Measurements from ENCODE around the gene TBC1D3B.
A peak's percentile ranks its signal among the peaks of the same experiment; 100 is the strongest.
"Not testable (repeated sequence)": the region's sequence is repeated elsewhere in the genome, so short reads cannot be mapped to it uniquely, and the experiment has no call there.

TBC1D3B gene

DNA sequence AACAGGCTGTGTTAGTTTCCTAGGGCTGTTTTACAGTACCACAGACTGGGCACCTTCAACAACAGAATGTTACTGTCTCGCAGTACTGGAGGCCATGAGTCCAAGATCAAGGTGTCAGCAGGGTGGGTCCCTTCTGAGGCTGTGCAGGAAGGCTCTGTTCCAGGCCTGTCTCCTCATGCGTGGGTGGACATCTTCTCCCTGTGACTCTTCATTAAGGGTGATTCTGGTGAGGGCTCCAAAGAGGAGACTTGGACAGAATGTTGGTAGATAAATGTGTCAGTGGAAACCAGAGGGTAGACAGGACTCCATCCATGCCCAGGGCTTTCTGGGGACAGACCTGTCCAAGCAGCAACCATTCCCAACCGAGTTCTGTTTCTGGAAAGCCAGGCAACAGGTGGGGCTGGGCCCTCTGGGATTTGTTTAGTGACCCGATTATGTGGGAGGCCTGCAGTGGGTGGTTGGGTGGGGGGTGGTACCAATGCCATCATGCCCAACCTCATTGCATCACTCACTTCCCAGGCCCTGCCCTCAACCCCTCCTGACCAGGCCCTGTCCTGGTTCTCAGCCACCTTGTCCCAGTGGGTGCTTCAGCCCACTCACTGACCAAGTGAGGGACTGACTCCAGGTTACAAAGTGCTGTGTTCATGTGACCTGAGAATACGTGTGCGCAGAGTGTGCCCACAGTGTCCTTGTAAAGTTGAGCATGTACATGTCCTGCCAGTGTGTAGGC, 5.2 kb upstream of the TBC1D3B start:
- DNase-seq (ENCODE audit: low spot score): not testable (repeated sequence)

DNA sequence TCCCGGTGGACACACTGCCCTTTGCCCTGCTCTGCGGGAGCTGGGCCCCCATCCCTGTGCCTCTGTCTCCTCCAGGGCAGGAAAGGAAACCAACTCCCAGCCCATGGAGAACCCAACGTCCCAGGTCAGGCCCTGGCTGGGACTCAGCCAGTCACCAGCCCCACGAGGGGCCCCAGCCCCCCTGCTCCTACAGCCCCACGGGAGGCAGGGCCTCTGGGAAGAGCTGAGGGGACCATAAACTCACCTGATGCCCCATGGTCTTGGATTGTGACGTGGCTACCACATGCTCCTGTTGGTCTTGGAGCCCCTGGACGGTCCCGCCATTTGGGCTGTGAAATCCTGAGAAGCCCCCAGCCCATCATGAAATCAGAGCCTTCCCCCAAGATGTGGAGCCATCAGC, 7.6 kb downstream of the TBC1D3B start:
- DNase-seq (ENCODE audit: low spot score): not testable (repeated sequence)

DNA sequence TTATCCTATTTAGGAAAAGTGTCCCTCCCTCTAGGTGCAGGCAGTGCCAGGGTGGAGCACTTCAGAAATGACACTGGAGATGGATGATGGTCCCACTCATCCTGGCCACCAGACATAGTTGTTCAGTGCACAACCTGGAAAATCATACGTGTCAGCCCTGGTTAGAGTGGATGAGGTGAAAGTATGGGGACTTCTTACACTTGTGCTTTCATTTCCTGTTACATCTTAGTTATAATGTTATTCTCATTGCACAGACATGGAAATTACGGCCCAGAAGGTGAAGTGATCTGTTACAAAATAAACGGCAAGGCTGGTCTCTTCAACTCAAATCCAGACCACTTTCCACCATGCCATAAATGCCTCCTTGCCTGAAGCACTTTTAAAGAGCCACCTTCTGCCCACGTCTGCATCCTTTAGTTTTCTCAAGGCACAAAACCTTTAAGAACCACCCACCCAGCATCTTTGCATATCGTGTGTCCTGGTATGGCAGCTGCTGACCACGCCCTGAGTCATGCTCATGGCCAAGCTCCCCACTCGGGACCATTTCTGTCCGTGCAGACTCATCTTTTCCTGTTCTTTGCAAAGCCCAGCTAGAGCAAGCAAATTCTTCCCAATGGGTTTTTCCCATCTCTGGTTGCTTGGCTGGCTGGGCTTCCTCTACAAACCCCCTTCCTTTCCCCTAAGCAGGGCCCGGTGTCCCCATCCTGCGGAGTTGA, 22.4 kb downstream of the TBC1D3B start:
- no peak for DNase-seq (ENCODE audit: low spot score)

DNA sequence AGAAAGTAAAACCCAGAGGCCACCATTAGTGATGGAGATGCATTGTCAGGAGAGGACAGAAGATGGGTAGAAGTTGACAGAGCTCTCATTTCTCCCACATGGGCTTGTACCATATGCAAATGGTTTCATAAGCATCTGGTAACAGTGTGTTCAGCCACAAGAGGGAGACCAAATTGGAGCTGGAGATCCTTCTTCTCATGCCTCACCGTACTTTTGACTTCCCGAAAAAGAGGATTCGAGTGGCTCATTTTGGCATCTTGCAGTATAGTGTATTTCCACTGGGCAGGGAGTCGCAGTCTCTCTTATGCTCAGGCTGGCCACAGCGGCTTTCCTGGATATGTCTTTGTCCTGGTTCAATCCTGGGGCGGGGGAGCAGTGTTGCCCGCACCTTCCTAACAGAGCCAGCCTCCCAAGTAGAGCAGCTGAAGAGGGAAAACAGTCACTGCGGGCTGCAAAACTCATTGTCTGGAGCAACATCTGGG, 23.8 kb downstream of the TBC1D3B start:
- DNase-seq (ENCODE audit: low spot score): no peak

DNA sequence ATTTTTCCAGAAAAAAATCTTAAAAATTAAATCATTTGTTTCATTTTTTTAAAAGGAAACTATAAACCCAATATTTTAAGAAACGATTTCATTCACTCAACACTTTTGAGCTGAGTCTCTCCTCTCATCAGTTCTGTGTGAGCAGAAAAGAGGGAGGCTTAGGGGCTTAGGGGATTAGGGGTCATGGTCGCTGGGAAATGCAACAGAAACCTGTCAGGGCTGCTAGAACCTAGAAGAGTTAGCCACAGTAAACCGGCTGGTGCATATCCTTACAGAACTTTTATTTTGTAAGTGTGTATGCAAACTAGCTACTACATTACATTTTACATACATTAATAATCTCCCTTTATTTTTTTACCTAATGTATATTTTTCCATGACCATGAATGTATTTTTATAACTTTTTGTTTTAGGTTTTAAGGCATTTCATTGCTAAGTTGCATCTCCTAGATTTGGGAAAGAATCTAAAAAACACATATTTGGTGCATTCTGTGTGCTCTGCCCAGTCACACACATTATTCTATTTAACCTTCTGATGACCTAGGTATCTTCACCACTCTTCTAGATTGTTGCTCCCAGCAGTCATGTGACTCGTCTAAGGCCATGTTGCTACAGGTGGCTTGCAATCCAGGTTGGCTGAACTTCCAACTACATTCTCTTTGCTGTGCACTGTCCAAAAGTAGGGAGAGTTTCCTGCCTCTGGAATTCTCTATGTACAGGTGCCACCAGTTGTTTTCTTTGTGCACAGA, 24.4 kb downstream of the TBC1D3B start:
- no peak for DNase-seq (ENCODE audit: low spot score)

DNA sequence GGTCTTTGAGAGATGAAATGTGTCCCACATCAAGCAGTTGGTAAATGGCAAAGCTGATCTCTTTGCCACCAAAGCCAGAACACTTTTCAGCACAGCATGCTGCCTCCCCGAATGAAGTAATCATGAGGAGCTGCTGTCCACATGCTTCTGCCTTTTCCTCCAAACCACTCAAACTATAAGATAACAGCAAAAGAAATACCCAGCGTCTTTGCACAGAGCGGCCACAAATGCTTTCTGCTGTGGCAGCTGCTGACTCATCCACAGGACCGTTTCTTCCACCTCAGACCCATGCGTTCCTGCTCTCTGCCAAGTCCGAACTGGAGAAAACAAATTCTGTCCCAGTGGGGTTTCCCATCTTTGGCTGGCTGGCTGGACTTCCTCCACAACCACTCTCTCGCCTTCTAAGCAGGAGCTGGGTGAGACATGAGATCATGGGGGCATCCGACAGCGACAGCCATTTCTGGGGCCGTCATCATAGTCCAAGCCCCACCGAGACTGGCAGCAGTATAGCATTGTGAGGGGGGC, 27.1 kb downstream of the TBC1D3B start:
- peak; percentile 45 for DNase-seq (ENCODE audit: low spot score)

DNA sequence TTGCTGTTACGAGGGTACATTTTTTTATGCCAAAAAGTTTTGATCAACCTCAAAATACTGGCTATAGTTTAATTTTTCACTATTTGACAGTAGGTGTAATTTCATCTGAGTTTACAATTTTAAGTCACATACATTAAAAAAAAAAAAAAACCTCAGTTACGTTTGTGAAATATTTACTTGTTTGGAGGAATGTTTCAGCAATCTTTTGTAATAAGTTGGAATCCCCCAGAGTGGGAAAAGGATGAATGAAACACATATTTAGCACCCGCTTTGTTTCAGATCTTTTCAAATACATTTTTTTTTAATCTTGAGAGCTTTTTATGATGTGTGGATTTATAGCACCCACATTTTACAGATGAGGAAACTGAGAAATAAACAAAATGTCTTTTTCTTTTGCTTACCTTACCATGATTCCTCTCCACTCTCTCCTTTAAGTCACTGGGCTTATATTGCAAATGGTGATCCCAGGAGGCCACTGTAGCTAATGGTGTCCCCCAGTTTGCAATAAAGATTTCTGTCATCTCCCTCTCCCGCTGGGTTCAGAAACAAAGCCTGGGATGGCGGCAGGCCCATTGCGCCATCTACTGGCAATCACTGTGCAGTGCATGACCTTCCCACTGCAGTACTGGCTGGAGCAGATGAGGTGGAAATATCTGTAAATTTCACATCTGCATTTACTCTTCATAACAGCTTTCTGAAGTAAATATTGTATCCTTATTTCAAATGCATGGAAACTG, 27.7 kb downstream of the TBC1D3B start:
- peak; percentile 73 for DNase-seq (ENCODE audit: low spot score)

DNA sequence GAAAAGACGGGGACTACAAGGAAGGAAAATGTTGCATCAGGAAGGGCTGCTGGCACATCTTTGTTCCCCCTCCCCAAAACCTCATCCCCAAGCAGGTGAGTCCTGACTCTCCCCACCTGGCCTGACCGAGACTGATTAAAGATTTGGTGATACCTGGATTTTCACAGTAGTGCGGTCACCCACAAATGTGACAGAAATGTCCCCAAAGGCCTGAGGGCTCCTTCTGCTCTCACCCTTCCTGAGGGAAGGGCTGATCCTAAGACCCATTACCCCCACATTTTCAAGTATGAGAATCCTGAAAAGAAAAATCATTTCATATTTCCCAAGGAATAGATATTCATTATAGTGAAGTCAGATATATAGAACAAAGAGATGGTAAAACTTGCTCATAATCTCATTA, 28.8 kb downstream of the TBC1D3B start:
- DNase-seq (ENCODE audit: low spot score): no peak

DNA sequence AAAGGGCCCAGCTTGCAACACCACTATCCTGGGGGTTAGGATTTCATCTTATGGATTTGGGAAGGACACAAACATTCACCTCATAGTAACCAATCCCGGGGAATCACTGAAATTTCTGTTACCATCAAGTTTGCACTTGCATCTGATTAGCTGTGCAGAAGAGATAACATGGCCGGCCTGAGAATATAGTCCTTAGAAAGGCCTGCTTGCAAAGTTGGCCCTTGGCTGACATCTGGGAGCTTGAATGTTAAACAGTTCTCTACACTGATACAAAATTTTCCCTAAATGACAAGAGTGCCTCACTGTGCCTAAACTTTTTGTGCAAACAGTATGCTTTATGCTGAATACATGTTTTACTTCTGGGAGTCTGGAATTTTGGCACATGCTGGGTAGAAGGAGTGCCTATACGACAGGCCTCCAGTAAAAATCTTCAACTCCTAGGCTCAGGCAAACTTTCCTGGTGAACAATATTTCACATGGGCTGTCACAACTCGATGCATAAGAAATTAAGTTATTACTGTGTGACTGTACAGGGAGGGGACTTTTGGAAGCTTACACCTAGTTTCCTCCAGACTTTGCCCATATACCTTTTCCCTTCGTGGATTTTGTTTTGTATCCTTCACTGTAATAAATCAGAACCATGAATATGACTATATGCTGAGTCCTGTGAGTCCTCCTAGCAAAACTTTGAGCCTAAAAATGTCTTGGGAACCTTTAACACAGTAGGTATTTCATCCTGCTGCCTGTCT, 31.3 kb downstream of the TBC1D3B start:
- no peak for DNase-seq (ENCODE audit: low spot score)

DNA sequence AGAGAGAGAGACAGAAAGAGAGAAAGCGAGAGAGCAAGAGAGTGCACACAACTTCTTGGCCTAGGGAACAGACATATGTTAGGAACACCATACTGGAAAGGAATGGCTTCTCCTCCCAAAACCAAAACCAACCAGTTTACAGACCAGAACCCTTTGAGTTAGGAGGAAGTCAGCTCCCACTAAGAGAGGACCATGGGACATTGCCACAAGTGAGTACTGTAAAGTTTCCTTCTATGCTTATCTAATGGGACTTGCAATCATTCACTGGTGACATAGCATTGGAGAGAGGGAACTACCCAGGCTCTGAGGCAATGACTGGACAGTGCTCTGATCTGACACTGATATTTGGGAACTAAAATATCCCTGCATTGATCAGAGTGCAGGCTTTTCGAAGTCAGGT, 32.4 kb downstream of the TBC1D3B start:
- DNase-seq (ENCODE audit: low spot score): no peak

DNA sequence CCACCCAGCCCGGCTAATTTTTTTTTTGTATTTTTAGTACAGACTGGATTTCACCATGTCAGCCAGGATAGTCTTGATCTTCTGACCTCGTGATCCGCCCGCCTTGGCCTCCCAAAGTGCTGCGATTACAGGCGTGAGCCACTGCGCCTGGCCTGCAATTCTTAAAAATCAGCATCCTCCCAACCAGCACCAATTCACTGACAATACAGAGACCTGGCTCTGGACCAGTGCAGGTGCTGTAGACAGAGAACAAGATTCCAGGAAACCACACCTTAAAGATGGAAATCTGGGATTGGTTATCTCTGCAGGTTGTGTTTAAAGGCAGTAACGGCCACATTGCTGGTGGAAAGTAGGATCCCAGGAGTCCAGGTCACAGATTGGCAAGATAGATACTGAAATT, 33.6 kb downstream of the TBC1D3B start:
- DNase-seq (ENCODE audit: low spot score): no peak

DNA sequence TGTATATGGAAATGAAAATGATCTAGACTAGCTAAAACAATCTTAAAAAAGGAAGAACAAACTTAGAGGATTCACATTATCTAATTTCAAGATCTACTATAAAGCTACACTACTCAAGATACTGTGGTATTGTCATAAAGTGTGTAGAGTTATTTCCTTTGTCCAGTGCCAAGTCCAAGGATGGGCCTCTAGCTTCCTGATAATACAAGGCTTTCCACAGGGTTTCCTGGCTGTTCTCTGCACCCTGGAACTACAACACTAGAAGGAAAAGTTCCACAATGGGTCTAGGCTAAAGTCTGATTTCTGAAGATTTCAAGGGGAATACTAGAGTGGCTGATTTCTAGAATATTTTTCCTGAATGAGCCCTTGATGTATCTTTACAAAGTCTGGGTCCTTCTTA, 34.2 kb downstream of the TBC1D3B start:
- no peak for DNase-seq (ENCODE audit: low spot score)

DNA sequence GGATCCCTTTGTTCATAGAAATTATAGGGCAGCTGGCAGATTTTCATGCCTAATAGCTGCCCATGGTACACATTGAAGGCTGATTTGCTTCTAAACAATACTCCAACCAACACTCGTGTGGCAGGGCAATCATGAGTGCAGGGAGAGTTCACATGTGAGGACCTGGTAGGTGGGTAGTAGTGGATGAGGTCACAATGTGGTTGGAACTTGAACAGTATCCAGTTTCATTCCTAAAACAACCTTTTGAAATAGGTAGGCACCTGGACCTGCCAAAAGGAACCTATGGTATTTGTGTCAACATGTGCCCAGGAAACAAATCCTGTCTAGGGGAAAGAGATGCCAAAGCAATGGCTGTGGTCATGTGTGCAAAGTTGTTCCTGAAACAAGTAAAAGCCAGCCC, 40.0 kb downstream of the TBC1D3B start:
- DNase-seq (ENCODE audit: low spot score): no peak

DNA sequence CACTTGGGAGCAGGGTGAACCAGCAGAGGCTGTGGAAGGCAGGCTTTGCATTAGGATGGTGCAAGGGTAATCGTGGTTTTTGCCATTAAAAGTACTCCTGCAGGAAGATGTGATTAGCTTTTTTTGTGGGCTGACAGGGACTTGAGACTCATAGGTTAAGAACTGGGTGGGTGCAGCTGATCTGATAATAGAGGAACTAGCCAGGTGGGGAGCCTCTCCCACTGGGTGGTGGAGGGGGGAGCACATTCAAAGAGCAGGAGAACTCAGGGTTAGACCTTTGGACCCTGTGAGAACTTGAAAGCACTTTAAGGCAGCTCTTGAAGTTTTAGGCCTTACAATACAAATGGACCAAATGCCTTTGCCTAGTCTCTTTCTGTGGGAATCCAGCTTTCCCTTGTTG, 40.4 kb downstream of the TBC1D3B start:
- no peak for DNase-seq (ENCODE audit: low spot score)

DNA sequence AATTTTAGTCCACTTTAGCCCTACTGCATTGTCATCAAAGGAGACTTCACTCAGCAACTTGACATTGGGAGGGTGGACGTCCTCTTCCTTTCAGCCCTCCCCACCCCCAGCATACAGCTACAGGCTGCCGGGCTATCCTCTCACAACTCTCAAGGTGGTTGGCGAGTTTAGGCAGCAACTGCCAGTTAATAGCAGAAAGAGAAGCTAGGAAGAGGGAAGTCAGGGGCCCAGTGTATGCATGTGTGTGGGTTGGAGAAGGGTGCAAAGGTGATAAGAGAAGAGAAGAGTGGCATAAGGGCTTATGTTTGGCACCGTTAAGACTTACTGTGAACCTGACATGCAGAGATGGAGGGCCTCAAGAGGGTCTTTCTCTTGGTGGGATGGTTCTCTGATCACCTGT, 41.0 kb downstream of the TBC1D3B start:
- no peak for DNase-seq (ENCODE audit: low spot score)

DNA sequence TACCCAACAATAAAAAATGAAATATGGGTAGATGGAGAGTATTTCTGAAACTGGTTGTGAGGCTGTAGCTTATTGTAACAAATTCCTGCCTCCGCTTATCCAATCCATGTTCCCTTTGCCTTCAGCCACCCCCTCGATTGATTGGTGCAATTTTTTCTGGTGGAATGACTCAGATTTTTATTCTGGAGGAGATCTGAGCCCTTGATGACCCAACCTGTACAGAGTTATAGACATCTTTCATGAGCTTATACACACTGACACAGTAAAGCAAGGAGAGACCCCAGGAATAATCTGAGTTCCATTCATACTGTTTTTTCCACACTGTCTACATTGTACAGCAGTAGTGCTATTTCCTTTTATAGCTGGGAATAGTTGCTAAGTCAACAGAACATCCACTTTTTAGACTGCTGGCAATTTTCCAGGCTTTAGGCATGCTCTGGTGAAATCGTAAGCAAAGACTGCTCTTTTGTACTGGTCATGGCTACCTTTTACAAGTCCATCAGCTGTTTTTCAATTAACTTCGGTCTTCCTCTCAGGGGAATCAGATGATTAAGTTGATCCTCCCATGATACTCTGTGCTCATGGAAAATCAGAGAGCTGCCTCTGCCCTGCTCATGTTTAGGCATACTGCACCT, 42.7 kb downstream of the TBC1D3B start:
- no peak for DNase-seq (ENCODE audit: low spot score)

DNA sequence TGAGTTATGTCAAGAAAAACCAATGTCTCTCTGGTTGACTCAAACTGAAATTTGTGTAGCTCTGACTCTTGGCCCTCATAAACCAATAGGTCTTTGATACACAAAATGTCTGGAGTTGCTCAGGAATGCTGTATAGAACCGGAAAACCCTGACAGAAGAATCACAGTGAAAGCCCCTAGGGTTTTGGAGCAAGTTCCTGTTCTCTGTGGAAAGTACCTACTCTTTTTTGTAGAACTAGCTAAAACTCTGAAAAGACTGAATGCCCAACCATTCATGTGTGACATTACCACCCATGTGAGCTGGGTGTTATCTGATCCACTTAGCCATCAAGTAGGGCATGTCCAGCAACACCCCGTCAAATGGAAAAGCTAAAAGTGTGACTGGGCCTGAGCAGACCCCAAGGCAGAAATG, 44.0 kb downstream of the TBC1D3B start:
- DNase-seq (ENCODE audit: low spot score): no peak

DNA sequence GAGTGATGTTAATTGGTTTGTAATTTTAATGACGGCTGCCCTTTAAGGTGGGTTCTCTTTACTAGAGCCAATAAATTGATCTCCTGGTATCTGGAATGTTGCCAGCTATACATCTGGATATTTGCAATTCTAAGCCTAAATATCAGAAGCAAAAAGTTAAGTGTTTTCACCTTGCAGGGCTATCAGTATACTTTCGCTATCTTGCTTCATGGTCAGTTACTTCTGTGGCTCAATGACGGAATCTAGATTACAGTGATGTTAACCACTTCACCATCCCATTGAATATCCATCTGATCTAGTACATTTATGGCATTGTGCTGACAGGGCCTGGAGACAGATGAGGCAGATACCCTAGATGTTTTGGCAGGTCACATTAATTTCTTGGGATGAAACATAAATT, 44.5 kb downstream of the TBC1D3B start:
- DNase-seq (ENCODE audit: low spot score): no peak

DNA sequence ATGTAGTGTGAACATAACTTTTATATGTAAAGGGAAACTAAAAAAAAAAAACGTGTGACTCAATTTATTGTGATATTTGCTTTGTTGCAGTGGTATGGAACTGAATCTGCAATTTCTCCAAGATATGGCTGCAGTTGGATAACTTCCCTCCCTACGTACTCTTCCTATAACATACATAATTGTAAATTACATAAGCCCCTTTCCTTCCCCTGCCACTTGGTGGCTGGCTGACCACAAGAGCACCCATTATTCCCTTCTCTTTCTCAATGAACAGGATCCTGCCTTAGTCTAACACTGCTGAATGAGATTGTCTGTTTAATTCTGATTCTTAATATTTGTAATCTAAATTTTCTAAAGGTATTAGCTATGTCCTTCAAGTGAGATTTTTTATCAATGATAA, 45.0 kb downstream of the TBC1D3B start:
- no peak for DNase-seq (ENCODE audit: low spot score)

DNA sequence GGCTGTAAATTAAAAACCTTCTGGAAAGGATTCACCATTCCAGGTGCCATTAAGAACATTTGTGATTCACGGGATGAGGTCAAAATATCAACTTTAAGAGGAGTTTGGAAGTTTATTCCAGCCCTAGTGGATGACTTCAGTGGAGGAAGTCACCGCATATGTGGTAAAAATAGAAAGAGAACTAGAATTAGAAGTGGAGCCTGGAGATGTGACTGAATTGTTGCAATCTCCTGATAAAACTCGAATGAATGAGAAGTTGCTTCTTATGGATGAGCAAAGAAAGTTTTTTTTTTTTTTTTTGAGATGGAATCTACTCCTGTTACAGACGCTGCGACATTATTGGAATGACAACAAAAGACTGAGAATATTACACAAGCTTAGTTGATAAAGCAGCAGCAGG, 46.1 kb downstream of the TBC1D3B start:
- DNase-seq (ENCODE audit: low spot score): no peak

DNA sequence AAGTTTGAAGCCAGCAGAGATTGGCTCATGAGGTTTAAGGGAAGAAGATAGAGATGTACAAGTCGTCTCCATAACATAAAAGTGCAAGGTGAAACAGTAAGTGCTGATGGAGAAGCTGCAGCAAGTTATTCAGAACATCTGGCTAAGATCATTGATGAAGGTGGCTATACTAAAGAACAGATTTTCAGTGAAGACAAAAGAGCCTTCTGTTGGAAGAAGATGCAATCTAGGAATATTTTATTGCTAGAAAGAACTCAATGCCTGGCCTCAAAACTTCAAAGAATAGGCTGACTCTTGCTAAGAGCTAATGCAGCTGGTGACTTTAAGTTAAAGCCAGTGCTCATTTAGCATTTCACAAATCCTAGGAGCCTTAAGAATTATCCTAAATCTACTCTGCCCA, 46.8 kb downstream of the TBC1D3B start:
- no peak for DNase-seq (ENCODE audit: low spot score)

Data from hepatic stellate cell (primary cell).